ENCODE data around the gene GLRX2.
A peak's percentile ranks its signal among the peaks of the same experiment; 100 is the strongest.

Gene GLRX2

DNA sequence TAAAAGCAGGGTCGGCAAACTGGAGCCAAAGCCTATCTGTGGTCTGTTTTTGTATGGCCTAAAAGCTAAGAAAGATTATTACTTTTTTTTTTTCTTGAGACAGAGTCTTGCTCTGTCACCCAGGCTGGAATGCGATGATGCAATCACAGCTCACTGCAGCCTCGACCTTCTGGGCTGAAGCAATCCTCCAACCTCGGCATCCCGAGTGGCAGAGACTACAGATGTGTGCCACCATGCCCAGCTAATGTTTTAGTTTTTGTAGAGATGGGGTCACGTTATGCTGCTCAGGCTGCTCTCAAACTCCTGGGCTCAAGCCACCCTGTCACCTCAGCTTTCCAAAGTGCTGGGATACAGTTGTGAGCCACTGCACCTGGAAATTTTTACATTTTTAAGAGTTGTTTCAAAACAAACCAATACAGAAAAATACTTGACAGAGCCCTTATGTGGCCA is 6.5 kb upstream of the GLRX2 start:
- no peak for DNase-seq

DNA sequence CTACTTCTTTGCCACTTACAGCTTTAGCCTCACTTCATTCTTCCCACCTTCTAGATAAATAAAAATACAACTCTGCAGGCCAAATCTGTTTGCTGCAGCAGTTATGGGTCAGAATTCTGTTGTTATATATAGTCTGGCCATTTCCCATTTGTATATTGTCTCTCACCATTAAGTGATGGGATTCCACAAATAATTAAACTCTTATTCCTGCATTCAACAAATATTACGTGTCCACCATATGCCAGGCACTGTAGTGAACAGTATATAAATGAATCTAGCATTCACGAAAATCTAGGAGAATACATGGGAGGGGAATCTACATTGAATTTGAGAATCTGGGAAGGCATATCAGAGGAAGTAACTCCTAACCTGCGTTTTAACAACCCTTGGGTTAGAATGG is 5.7 kb upstream of the GLRX2 start:
- DNase-seq: no peak

DNA sequence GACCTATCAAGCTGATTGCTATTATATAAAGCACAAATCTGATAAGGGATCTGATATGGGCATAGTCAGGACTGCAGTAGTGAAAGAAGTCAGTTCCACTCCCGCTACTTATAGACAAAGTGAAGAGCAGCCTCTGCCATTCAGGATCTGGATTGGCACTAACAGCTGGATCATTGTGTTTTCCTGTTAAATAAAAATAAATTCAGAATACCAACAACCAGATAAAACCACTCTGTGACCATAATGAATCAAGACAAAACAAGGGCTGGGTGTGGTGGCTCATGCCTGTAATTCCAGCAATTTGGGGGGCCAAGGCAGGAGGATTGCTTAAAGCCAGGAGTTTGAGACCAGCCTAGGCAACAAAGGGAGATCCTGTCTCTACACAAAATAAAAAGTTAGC is 5.0 kb upstream of the GLRX2 start:
- DNase-seq: no peak

DNA sequence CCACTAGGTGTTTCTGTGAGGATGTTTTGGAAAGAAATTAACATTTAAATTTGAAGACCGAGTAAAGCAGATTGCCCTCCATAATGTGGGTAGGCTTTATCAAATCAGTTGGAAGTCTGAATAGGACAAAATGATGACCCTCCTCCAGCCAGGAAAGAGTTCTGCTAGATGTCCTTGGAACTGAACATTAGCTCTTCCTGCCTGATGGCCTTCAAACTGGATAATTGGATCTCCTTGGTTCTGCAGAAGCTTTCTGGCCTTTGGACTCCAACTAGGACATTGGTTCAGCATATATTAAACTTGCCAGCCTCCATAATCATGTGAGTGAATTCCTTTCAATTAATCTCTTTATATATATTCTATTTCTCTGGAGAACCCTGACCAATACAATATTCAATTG is 4.4 kb upstream of the GLRX2 start:
- no peak for DNase-seq

DNA sequence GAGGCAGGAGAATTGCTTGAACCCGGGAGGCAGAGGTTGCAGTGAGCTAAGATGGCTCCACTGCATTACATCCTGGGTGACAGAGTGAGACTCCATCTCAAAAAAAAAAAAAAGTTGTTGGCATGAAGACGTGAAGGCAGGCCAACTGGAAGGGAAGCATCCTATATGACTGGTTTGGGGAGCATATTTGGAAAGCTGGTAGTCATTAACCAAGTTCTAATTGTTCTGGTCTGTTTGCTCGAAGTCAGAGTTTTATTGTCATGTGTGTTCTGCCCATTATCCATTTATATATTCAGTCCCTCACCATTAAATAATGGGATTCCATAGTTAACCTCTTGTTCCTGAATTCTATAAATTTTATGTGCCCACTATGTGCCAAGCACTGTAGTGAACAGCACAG is 3.3 kb upstream of the GLRX2 start:
- DNase-seq: no peak

DNA sequence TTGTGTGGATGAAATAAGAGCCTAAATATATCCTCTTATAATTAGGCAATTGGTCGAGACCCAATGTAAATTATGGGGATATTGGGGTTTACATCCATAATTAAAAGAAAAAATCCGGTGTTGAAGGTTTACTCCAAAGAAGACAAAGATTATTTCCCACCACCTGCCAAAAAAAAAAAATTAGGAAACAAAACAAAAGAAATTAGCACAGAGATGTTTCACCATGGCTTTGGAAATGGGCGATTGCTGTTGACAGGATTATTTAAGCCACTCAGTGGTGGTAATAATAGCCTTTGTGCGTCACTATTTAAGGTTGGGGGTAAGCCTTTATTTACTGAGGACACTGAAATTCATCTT is 585 bp upstream of the GLRX2 start:
- no peak for DNase-seq

DNA sequence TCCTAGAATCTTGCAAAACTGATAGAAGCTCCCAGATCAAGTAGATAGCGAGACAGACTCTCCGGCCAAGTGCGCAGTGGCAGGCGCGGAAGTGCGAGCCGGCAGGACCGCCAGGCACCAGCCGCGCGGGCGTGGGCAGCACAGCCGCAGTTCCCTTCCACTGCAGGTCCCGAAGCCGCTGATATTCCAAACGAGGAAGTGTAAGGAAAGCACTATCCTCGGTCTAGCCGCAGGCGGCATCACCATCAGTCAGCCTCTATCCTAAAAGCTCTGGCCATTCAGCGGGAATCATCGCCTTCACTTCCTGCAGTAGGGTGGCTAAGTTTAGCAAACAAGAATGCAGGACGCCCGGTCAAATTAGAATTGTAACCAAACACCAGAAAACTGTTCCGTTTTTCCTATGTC is 710 bp downstream of the GLRX2 start:
- peak; percentile 49 for DNase-seq

DNA sequence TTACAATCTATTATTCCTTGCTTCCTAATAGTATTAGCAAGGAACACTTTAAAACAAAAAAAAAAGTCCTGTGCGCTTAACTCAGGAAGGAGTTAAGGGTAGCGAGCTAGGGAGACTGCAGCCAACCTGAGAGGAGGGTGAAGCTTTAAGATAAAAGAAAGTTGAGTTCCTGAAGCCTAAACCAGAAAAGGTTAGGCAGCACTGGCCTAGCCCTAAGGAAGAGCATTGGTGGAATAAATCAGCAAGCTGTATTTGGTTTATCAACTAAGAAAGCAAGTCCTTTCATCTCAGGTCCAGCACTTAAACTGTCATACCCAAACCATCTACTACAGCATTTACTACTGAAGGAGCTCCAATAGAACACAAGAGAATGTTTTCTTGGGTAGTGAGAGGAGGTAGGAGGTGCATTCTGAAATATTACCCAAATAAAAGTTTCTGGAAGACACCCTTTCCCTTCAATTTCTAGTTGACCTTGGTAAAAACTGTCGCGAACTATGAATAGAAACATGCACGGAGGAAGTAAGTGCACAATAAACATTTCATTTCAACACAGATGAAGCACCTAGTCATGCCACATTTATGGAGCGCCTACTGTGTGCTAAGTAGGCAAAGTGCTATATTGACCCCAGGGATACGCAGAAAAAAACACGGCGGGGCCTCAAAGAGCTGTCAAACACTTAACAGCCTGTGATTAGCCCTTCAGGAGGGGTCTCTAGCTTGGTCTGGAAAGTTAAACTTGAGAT is 1.3 kb downstream of the GLRX2 start:
- DNase-seq: no peak

DNA sequence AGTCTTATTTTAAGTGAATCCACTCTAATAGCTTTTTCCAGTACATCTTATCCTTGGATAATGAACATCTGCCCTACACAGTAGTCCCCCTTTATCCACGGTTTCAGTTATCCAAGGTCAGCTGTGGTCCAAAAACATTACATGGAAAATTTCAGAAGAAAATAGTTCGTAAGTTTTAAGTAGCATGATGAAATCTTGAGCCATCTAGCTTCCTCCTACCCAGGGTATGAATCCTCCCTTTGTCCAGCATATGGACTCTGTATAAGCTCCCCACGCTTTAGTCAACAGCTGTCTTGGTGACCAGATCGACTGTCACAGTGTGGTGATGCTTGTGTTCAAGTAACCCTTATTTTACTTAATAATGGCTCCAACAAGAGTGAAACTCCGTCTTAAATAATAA is 2.6 kb downstream of the GLRX2 start:
- DNase-seq: no peak

DNA sequence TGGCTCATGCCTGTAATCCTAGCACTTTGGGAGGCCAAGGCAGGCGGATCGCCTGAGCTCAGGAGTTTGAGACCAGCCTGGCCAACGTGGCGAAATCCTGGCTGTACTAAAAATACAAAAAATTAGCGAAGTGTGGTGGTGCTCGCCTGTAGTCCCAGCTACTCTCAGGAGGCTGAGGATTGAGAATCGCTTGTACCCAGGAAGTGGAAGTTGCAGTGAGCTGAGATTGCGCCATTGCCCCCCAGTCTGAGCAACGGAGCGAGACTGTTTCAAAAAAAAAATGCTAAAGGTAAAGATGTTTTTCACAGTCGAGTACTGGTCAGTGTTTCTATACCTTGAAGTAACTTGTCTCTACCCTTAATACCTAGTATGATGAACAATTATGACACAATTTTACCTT is 11.1 kb downstream of the GLRX2 start:
- no peak for DNase-seq

DNA sequence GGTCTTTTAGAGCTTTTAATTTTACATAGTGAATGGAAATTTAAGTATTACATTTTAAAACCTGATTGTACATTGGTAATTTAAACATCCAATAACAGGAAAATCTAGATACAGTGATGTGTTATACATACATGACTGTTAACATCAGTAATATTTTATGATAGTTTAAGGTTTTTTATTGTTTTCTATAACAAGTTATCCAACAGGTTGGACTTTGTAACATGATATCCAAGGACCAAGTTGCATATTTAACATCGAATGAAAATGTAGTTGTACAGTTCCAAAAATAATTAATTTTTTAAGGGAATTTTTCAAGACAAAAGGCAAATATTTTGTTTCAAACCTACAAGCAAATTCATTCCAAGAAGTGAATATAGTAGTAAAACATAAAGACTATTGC is 14.3 kb downstream of the GLRX2 start:
- DNase-seq: no peak

DNA sequence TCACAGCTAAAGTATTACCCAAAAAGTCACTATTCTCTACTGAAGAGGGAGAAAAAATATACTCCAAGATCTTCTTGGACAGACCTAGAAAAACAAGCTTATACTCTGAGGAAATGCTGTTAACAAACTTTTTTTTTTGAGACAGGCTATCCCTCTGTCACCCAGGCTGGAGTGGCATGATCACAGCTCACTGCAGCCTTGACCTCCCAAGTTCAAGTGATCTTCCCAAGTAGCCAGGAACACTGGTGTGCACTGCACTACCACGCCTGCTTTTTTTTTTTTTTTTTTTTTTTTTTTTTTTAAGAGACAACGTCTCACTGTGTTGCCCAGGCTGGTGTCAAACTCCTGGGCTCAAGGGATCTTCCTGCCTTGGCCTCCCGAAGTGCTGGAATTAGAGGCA is 17.3 kb downstream of the GLRX2 start:
- DNase-seq: no peak

DNA sequence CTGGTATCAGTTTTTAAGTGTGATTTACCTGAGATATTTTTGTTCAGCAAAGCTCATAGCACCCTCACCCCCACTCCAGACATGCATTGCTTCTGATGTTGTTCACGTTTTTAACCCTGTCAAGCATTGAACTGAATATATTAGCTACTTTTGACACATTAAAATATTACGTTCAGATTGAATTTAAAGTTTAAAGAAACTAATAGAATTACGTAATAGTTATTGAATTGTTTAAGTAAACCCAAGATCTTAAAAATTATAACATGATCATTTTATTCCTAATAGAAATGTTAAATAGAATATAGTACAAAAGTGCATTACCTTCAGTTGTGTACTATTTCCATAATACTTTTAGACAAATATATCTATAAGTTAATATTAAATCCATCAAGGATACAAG is 18.9 kb downstream of the GLRX2 start:
- DNase-seq: no peak

DNA sequence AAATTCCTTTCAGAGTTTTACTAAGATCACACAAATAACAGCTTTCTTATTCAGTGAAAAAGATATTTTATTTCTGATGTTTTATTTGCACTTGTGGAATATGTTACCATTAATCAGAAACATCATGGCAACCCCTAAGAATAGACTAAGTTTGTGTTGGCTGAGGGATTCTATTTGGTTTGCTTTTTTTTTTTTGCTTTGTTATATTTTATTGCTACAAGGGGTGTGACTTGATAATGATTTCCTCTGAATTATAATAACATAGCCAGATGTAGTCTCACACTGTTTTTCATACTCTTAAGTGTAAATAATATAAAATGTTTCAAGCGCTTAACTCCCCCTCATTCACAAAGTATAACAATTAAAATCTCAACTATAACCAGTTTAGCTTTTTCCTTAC is 20.0 kb downstream of the GLRX2 start:
- DNase-seq: no peak

DNA sequence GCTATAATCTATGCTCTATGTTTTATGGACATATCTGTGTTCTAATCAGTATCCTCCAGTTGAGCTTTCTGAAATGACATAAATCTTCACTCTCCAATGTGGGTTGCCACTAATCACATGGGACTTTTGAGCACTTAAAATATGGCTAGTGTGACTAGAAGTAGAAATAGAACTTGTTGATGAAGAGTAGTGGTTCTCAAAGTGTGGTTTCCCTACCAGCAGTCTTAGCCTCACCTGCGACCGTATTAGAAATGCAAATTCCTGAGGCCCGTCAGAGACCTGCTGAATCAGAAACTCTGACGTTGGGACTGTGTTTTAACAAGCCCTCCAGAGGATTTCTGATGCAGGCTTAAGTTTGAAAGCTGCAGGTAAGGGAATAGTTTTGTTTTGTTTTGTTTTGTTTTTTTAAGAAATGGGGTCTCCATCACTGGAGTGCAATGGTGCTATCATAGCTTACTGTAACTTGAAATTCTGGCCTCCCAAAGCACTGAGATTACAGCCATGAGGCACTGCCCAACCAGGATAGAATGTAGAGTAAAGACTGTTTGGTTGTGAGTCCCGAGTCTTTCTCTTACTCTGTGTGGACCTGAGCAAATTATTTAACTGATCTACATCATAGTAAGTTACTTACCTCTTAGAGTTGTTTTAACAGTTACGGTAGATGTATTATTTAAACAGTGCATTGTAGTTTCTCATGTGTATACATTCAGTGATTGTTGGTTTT is 21.7 kb downstream of the GLRX2 start:
- DNase-seq: no peak

DNA sequence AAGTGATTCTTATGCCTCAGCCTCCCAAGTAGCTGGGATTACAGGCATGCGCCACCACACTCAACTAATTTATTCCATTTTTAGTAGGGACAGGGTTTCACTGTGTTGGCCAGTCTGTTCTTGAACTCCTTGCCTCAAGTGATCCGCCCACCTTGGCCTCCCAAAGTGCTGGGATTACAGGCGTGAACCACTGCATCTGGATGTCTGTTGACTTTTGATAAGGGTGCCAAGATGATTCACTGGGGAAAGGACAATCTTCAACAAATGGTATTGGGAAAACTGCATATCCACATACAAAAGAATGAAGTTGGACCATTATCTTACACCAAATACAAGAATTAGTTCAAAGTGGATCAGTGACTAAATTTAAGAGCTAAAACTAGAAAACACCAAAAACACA is 26.0 kb downstream of the GLRX2 start:
- no peak for DNase-seq

DNA sequence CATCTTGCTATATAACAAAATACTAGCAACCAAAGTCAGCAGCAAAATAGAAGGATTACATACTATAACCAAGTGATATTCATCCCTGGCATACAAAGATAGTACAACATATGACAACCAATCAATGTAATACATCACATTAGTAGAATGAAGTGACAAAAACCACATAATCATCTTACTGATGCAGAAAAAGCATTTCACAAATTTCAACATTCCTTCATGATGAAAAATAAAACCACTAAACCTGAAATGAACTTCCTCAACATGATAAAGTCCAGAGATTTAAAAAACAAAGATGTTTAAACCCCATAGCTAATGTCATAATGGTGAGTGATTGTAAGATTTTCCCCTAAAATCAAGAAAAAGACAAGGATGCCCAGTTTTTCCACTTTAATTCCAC is 27.2 kb downstream of the GLRX2 start:
- no peak for DNase-seq

DNA sequence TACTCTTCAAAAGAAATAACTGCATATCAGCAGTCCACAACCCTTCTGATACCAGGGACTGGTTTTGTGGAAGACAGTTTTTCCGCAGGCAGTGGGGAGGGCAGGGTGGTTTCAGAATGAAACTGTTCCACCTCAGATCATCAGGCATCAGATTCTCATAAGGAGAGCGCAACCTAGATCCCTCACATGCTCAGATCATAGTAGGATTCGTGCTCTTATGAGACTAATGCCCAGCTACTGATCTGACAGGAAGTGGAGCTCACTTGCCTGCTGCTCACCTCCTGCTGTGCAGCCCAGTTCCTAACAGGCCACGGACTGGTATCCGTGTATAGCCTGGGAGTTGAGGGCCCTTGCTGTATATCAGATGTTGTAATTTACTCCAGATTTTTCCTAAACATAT is 34.3 kb downstream of the GLRX2 start:
- DNase-seq: no peak

DNA sequence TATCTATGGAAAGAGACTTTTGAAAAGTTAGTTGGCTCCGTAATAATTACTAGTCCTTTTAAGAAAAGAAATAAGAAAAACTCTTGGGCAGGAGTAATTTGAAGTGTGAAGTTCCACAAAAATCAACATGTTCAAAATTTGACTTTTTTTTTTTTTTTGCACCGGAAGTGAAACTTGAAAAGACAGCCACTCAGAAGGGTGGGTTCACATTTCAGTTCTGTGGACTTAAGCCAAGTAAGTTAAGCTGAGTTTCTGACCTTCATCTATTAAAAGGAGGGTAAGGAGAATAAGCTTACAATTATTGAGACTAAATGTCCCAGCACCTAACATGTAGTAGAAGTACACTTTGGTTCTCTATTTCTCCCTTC is 34.8 kb downstream of the GLRX2 start:
- DNase-seq: no peak

DNA sequence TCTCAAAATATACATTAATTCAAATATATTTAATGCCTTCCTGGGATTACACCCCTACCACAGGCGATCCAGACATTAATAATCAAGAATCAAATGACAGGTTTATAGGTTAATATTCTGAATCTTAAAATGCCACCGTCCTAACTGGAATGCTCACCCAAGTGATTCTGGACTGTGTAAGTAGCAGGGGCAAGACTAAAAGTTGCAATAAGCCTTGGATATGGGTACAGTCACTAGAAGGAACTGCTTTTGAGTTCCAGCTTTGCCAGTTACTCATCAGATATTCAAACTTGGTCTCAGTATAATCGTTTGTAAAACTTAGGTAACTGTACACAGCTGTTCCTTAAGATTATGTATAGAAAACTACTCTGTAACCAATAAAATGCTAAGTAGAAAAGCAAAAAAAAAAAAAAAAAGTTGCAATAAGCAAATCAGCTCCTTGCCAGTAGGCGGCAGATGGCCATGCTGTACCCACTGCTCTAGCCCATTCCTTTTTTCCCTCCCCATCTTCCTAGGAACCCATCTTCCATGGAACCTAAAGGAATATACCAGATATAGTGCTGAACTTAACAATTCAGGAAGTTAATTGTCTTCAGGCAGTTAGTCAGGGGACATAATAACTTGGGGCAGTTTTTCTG is 35.3 kb downstream of the GLRX2 start:
- no peak for DNase-seq

DNA sequence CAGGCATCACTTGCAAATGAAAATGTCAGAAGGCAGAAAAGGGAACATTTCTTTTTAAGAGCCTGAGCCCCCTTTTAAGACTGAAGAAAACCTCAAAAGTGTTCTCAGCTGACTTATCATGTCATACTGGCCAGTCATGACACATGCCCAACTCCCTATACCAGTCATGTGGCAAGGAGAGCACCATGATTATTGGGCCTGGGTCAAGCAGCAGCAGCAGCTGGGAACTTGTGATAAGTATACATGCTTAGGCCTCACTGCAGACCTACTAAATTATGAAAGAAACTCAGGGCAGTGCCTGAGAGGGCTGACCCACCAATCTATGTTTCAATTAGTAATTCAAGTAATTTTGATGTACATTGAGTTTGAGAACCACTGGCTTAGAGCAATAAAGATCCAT is 37.2 kb downstream of the GLRX2 start:
- no peak for DNase-seq

DNA sequence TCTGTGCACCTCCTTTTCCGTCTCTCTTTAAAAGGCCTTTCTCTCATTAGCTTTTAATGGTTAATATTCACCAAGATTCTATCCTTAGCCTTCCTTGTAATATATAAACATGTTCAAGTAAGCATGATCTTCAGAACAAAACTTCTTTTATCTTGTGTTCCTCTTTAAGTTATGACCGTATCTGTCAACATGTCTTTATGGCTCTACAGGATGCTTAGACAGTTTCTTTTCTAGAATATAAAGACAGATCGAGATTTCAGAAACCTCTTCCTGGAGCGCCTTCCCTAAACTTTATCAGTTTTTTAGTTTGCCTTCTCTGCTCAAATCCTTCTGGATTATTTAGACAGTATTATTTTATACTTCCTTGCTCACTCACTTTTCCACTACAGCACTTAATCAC is 38.6 kb downstream of the GLRX2 start:
- DNase-seq: no peak

DNA sequence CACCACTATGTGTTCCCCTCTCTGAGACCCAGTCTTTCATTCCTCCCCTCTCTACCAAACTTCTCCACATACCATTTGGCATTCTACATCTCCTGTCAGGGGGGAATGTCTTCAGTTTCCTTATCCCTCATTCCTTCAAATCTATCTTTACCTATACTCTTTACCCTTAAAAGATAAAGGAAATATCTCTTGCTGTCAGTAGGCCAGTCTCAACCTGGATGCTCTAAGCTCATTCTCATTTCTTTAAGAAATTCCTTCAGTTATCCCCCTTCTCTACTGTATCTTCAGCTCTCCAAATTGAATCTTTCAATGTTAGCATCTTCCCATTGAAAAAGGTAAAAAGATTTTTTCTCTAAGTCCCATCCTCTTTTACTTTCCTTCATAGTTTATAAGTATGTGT is 39.3 kb downstream of the GLRX2 start:
- no peak for DNase-seq

DNA sequence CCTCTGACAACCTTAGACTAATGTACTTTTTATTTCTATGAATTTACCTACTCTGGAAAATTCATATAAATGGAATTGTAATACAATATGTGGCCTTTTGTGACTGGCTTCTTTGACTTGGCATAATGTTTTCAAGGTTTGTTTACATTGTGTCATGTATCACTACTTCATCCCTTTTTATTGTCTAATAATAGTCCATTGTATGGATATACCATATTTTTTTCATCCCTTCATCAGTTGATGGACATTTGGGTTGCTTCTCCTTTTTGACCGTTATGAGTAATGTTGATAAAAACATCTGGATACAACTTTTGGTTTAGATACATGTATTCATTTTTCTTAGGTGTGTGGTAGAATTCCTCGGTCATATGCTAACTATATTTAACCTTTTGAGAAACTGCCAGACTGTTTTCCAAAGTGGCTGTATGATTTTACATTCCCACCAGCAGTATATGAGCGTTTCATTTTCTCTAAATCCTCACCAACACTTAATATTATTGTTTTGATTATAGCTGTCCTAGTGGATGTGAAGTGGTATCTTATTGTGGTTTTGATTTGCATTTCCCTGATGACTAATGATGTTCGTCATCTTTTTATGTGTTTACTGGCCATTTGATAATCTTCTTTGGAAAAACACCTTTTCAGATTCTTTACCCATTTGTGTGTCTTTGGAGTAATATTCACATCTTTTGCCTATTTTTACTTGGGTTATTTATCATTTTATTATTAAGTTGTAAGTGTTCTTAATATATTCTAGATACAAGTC is 42.3 kb downstream of the GLRX2 start:
- DNase-seq: no peak
